HCT116 (cell line): Measurements from ENCODE around the gene ANXA5. TPM values are rescaled to one million over a fixed set of nuclear protein-coding genes. Genes with fewer than 3 reads are reported as not detected.

Experiments used
- ATAC-seq: fragments of 200-7000 bp; cut with Tn5 transposase; 2 replicates; pipeline ENCODE4 v1.9.1; 2020; ENCODE audit warnings: mild to moderate bottlenecking, moderate library complexity
- BruUV-seq: library from RNA; stranded (reverse); fragments of 400-500 nt; replicated peaks from 2 replicates; lab custom pipeline; 2021; lab: Mats Ljungman, UMichigan
- CTCF ChIA-PET: fragments of 300-600 bp; sonication (Branson Sonifier 250); formaldehyde crosslinking; loops from one replicate; lab custom pipeline; 2021; ENCODE audit warnings: antibody characterized with exemption; lab: Charles Lee
- POLR2A ChIA-PET: fragments of 300-600, 350-600 bp; sonication (Branson Sonifier 250); formaldehyde crosslinking; loops from one replicate; lab custom pipeline; 2021; ENCODE audit warnings: antibody characterized with exemption; lab: Charles Lee
- RAD21 ChIA-PET, 2 experiments: fragments of 300-600 bp; sonication (Branson Sonifier 250); formaldehyde crosslinking; loops; one replicate each; lab custom pipeline; 2023; ENCODE audit warnings: low total read pairs in 2 of 2; ENCODE audit not compliant: uncharacterized antibody in 2 of 2, unreplicated experiment in 2 of 2, low non-redundant PET in 1 of 2; lab: Charles Lee
- DNase-seq: peaks from one replicate; pipeline ENCODE4 v3.0.0-alpha.2; 2010; ENCODE audit warnings: low read depth, low spot score
- H2AFZ ChIP-seq: fragments of 200-600 bp; shearing (Covaris generic), sonication (generic); 2 replicates; pipeline ENCODE4 v1.6.1; 2017; ENCODE audit warnings: low read depth, mixed run types, mixed read lengths, antibody characterized with exemption, low read length; ENCODE audit not compliant: poor library complexity, severe bottlenecking
- H3K27ac ChIP-seq: 2 replicates; pipeline ENCODE4 v1.5.1; 2012; ENCODE audit warnings: low read depth, low read length
- H3K27me3 ChIP-seq: fragments of 200-600 bp; sonication (generic); 2 replicates; pipeline ENCODE4 v1.6.1; 2016; ENCODE audit warnings: mixed run types, low read length, mixed read lengths; ENCODE audit not compliant: insufficient read depth
- H3K36me3 ChIP-seq, 2 experiments: fragments of 200-500 bp in 1 of 2; fragments of 200-600 bp in 1 of 2; sonication (Bioruptor generic) in 1 of 2; sonication (generic) in 1 of 2; 2 replicates each; pipeline versions ENCODE4 v1.5.1 to v1.6.1; 2014 to 2016; ENCODE audit warnings: low read length in 2 of 2, inconsistent platforms in 1 of 2, mixed read lengths in 1 of 2, mixed run types in 1 of 2; ENCODE audit not compliant: insufficient read depth in 2 of 2, control insufficient read depth in 1 of 2
- H3K4me1 ChIP-seq, 2 experiments: fragments of 200-600 bp in 1 of 2; sonication (generic) in 1 of 2; 2 replicates each; pipeline versions ENCODE4 v1.5.1 to v1.6.1; 2012 to 2017; ENCODE audit warnings: low read length in 2 of 2, inconsistent platforms in 1 of 2, mild to moderate bottlenecking in 1 of 2, mixed read lengths in 1 of 2, mixed run types in 1 of 2, moderate library complexity in 1 of 2; ENCODE audit not compliant: insufficient read depth in 2 of 2, control insufficient read depth in 1 of 2
- H3K4me2 ChIP-seq: fragments of 200-600 bp; sonication (generic); 2 replicates; pipeline ENCODE4 v1.6.1; 2017; ENCODE audit warnings: mixed run types, low read length, mixed read lengths
- H3K4me3 ChIP-seq, 2 experiments: fragments of 200-600 bp in 1 of 2; sonication (generic) in 1 of 2; replicated peaks in 1 of 2; 2 replicates each; pipeline ENCODE4 v1.5.1; 2011 to 2016; ENCODE audit warnings: low read length in 2 of 2, control low read depth in 1 of 2, low read depth in 1 of 2, mild to moderate bottlenecking in 1 of 2, mixed read lengths in 1 of 2, mixed run types in 1 of 2
- H3K79me2 ChIP-seq: fragments of 200-600 bp; sonication (generic); 2 replicates; pipeline ENCODE4 v1.6.1; 2017; ENCODE audit warnings: mild to moderate bottlenecking, mixed run types, low read length, moderate library complexity, mixed read lengths; ENCODE audit not compliant: insufficient read depth
- H3K9ac ChIP-seq: fragments of 200-600 bp; sonication (generic); 2 replicates; pipeline ENCODE4 v1.6.1; 2016; ENCODE audit warnings: low read length, mixed read lengths
- H3K9me2 ChIP-seq: fragments of 200-600 bp; sonication (generic), shearing (Covaris generic); 2 replicates; pipeline ENCODE4 v1.6.1; 2017; ENCODE audit warnings: mixed run types, mild to moderate bottlenecking, moderate library complexity; ENCODE audit not compliant: insufficient read depth
- H3K9me3 ChIP-seq, 2 experiments: fragments of 200-500 bp in 1 of 2; fragments of 200-600 bp in 1 of 2; sonication (Bioruptor generic) in 1 of 2; sonication (generic) in 1 of 2; 2 replicates each; pipeline ENCODE4 v1.6.1; 2014 to 2017; ENCODE audit warnings: low read length in 2 of 2, mixed read lengths in 2 of 2, inconsistent platforms in 1 of 2, low read depth in 1 of 2, mild to moderate bottlenecking in 1 of 2, mixed run types in 1 of 2, moderate library complexity in 1 of 2; ENCODE audit not compliant: control insufficient read depth in 1 of 2, insufficient read depth in 1 of 2
- H4K20me1 ChIP-seq: fragments of 200-600 bp; sonication (generic), shearing (Covaris generic); 2 replicates; pipeline ENCODE4 v1.6.1; 2017; ENCODE audit warnings: mixed run types, mild to moderate bottlenecking, moderate library complexity; ENCODE audit not compliant: insufficient read depth
- CBX3 ChIP-seq: IDR thresholded peaks from 2 replicates; pipeline ENCODE4 v1.6.1; 2012; ENCODE audit warnings: low read depth
- EGR1 ChIP-seq: IDR thresholded peaks from 2 replicates; pipeline ENCODE4 v1.6.1; 2012; ENCODE audit warnings: low read depth
- ELF1 ChIP-seq: IDR thresholded peaks from 2 replicates; pipeline ENCODE4 v1.6.1; 2012; ENCODE audit warnings: low read depth, borderline replicate concordance
- EZH2 ChIP-seq: fragments of 200-600 bp; sonication (generic); IDR thresholded peaks from 2 replicates; pipeline ENCODE4 v1.6.1; 2017; ENCODE audit warnings: antibody characterized with exemption, mixed run types
- EZH2phosphoT487 ChIP-seq: fragments of 200-600 bp; IDR thresholded peaks from 2 replicates; pipeline ENCODE4 v1.6.1; 2018; ENCODE audit warnings: antibody characterized with exemption, borderline replicate concordance
- FOSL1 ChIP-seq: IDR thresholded peaks from 2 replicates; pipeline ENCODE4 v1.6.1; 2012; ENCODE audit warnings: low read depth
- JUND ChIP-seq: IDR thresholded peaks from 2 replicates; pipeline ENCODE4 v1.6.1; 2012
- POLR2AphosphoS5 ChIP-seq: IDR thresholded peaks from 2 replicates; pipeline ENCODE4 v1.6.1; 2011; ENCODE audit warnings: mild to moderate bottlenecking, low read depth, low read length, moderate library complexity
- SIN3A ChIP-seq: IDR thresholded peaks from 2 replicates; pipeline ENCODE4 v1.6.1; 2012; ENCODE audit warnings: low read depth
- SP1 ChIP-seq: IDR thresholded peaks from 2 replicates; pipeline ENCODE4 v1.6.1; 2012; ENCODE audit warnings: low read depth
- SRF ChIP-seq: IDR thresholded peaks from 2 replicates; pipeline ENCODE4 v1.6.1; 2012; ENCODE audit warnings: low read depth
- TCF7L2 ChIP-seq: IDR thresholded peaks from 2 replicates; pipeline ENCODE4 v1.7.0; 2011; ENCODE audit warnings: borderline replicate concordance, inconsistent platforms; ENCODE audit not compliant: insufficient read depth, insufficient read length; ENCODE audit errors: extremely low read depth
- YY1 ChIP-seq: IDR thresholded peaks from 2 replicates; pipeline ENCODE4 v1.6.1; 2011; ENCODE audit warnings: low read length, low read depth, moderate library complexity, mild to moderate bottlenecking; ENCODE audit not compliant: insufficient replicate concordance; ENCODE audit errors: extremely low read depth
- ZFX ChIP-seq: fragments of 450-650 bp; IDR thresholded peaks from 2 replicates; pipeline ENCODE4 v1.6.1; 2017
- ZNF274 ChIP-seq: fragments of 200-500 bp; sonication (Bioruptor generic); IDR thresholded peaks from 2 replicates; pipeline ENCODE4 v1.6.1; 2014; ENCODE audit warnings: mild to moderate bottlenecking, low read depth, low read length, inconsistent platforms
- intact Hi-C: fragments of 100-400 bp; cut with micrococcal nuclease; formaldehyde crosslinking; loops from 2 replicates; pipeline ENCODE4 v1.10.0; 2022
- total RNA-seq: library from RNA; stranded (reverse); gene quantifications from one replicate; pipeline ENCODE4 v1.2.1, GENCODE V29; 2021; ENCODE audit not compliant: unreplicated experiment
- TF ChIP-seq, protein P1 (sequence below): IDR thresholded peaks from 2 replicates; pipeline ENCODE4 v1.6.1; 2011; ENCODE audit warnings: mild to moderate bottlenecking, low read length, moderate library complexity; ENCODE audit not compliant: insufficient replicate concordance; ENCODE audit errors: extremely low read depth
- TF ChIP-seq, protein P2 (sequence below), 3 experiments: fragments of 200-600 bp in 1 of 3; sonication (generic) in 1 of 3; IDR thresholded peaks in 2 of 3; conservative IDR thresholded peaks in 1 of 3; 2 replicates each; pipeline ENCODE4 v1.5.1; 2012 to 2017; ENCODE audit warnings: low read depth in 2 of 3, low read length in 2 of 3, antibody characterized with exemption in 1 of 3, borderline replicate concordance in 1 of 3, control low read depth in 1 of 3, mild to moderate bottlenecking in 1 of 3, mixed read lengths in 1 of 3, mixed run types in 1 of 3, moderate library complexity in 1 of 3; ENCODE audit not compliant: insufficient read depth in 1 of 3
- TF ChIP-seq, protein P3 (sequence below): IDR thresholded peaks from 2 replicates; pipeline ENCODE4 v1.6.1; 2012

The ANXA5 gene
- total RNA-seq, 1 experiment from 2014 or later, result 186 TPM

GRCh38 chr4:121686255-121686654, 10.5 kb downstream of the ANXA5 start:
- no TSS peak for BruUV-seq
- peaks cover 64% of the 10 kb centered on the region for H3K79me2 ChIP-seq

GRCh38 chr4:121685257-121685656, 11.5 kb downstream of the ANXA5 start:
- Histone ChIP-seq H2AFZ (no peak overlapping the region), H3K4me2 (no peak overlapping the region), H3K27me3 (no peaks in the 10 kb centered on the region), H4K20me1 (no peaks in the 10 kb centered on the region; the same call in 1 of the 2 replicates), H3K27ac (no peak overlapping the region), H3K9ac (no peak overlapping the region), H3K4me1 (peaks cover 3 to 23% of the 10 kb centered on the region in 2 experiments), H3K4me3 (no peak overlapping the region), H3K9me2 (no peaks in the 10 kb centered on the region), H3K9me3 (no peaks in the 10 kb centered on the region), H3K79me2 (peaks cover 54% of the 10 kb centered on the region), H3K36me3 (peaks cover 26 to 32% of the 10 kb centered on the region in 2 experiments)
- intact Hi-C loops, result no loop called here
- POLR2A ChIA-PET, result no interaction called here
- DNase-seq, result no peak
- RAD21 ChIA-PET, result no interaction called here
- BruUV-seq, result no TSS peak
- TF ChIP-seq ZFX (no peak), EGR1 (no peak), FOSL1 (no peak), EZH2phosphoT487 (no peak), SP1 (no peak), JUND (no peak), POLR2AphosphoS5 (no peak), SIN3A (no peak), EZH2 (no peak), ELF1 (no peak), TCF7L2 (no peak), CBX3 (no peak), SRF (no peak), YY1 (no peak)
- TF ChIP-seq, protein P1, sequence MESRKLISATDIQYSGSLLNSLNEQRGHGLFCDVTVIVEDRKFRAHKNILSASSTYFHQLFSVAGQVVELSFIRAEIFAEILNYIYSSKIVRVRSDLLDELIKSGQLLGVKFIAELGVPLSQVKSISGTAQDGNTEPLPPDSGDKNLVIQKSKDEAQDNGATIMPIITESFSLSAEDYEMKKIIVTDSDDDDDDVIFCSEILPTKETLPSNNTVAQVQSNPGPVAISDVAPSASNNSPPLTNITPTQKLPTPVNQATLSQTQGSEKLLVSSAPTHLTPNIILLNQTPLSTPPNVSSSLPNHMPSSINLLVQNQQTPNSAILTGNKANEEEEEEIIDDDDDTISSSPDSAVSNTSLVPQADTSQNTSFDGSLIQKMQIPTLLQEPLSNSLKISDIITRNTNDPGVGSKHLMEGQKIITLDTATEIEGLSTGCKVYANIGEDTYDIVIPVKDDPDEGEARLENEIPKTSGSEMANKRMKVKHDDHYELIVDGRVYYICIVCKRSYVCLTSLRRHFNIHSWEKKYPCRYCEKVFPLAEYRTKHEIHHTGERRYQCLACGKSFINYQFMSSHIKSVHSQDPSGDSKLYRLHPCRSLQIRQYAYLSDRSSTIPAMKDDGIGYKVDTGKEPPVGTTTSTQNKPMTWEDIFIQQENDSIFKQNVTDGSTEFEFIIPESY, result no peak
- TF ChIP-seq, protein P2, sequence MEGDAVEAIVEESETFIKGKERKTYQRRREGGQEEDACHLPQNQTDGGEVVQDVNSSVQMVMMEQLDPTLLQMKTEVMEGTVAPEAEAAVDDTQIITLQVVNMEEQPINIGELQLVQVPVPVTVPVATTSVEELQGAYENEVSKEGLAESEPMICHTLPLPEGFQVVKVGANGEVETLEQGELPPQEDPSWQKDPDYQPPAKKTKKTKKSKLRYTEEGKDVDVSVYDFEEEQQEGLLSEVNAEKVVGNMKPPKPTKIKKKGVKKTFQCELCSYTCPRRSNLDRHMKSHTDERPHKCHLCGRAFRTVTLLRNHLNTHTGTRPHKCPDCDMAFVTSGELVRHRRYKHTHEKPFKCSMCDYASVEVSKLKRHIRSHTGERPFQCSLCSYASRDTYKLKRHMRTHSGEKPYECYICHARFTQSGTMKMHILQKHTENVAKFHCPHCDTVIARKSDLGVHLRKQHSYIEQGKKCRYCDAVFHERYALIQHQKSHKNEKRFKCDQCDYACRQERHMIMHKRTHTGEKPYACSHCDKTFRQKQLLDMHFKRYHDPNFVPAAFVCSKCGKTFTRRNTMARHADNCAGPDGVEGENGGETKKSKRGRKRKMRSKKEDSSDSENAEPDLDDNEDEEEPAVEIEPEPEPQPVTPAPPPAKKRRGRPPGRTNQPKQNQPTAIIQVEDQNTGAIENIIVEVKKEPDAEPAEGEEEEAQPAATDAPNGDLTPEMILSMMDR (IDR thresholded peaks at IDR 0.05 in 2 of 3, conservative IDR thresholded peaks at IDR 0.05 in 1 of 3; ENCODE audit: borderline replicate concordance in 1 of 3, insufficient read depth in 1 of 3, low read depth in 2 of 3, low read length in 2 of 3), result no peak
- TF ChIP-seq, protein P3, sequence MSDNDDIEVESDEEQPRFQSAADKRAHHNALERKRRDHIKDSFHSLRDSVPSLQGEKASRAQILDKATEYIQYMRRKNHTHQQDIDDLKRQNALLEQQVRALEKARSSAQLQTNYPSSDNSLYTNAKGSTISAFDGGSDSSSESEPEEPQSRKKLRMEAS, result no peak
- CTCF ChIA-PET, result no interaction called here
- ATAC-seq, result no peak

More at GRCh38 chr4:121686255-121686654, 10.5 kb downstream of the ANXA5 start:
- Histone ChIP-seq H3K4me1 (peaks cover 12 to 33% of the 10 kb centered on the region in 2 experiments), H4K20me1 (peaks cover 6% of the 10 kb centered on the region), H3K9ac (no peak overlapping the region), H2AFZ (no peak overlapping the region), H3K27me3 (no peaks in the 10 kb centered on the region), H3K9me3 (no peaks in the 10 kb centered on the region), H3K36me3 (peaks cover 22 to 24% of the 10 kb centered on the region in 2 experiments), H3K4me2 (no peak overlapping the region), H3K27ac (no peak overlapping the region), H3K4me3 (no peak overlapping the region), H3K9me2 (no peaks in the 10 kb centered on the region)
- DNase-seq, result no peak
- ChIA-PET RAD21 (no interaction called here), CTCF (no interaction called here), POLR2A (interaction anchor here (1.0 kb wide), 1 partner anchor 10 kb away, joined by 3 read pairs; the partner anchor contains the start of gene ANXA5)
- no peak for TF ChIP-seq ZNF274
- ATAC-seq, result no peak
- intact Hi-C loops, result no loop called here
